Astrocyte (in vitro differentiated cells and primary cell): Measurements from ENCODE around the gene ADAP1. TPM values are rescaled to one million over a fixed set of nuclear protein-coding genes. Genes with fewer than 3 reads are reported as not detected.

Experiments used
- DNase-seq: peaks from one replicate; pipeline ENCODE4 v3.0.0-alpha.2; 2010; ENCODE audit warnings: low read depth
- FAIRE-seq: peaks from 2 replicates; lab custom pipeline; 2011; peaks lifted over from hg19 to GRCh38; lab: Jason Lieb, UNC
- H2AFZ ChIP-seq: 2 replicates; pipeline ENCODE4 v1.6.0; 2012; ENCODE audit warnings: low read depth, low read length, inconsistent platforms
- H3K27ac ChIP-seq: 2 replicates; pipeline ENCODE4 v1.5.1; 2011; ENCODE audit warnings: low read depth, low read length, inconsistent platforms
- H3K27me3 ChIP-seq: 2 replicates; pipeline ENCODE4 v1.6.0; 2011; ENCODE audit warnings: low read length, inconsistent platforms; ENCODE audit not compliant: insufficient read depth
- H3K36me3 ChIP-seq: 2 replicates; pipeline ENCODE4 v1.5.1; 2011; ENCODE audit warnings: low read length, inconsistent platforms; ENCODE audit not compliant: insufficient read depth
- H3K4me1 ChIP-seq: 2 replicates; pipeline ENCODE4 v1.5.1; 2011; ENCODE audit warnings: low read length, inconsistent platforms; ENCODE audit not compliant: insufficient read depth
- H3K4me2 ChIP-seq: 2 replicates; pipeline ENCODE4 v1.6.0; 2012; ENCODE audit warnings: low read length, inconsistent platforms
- H3K4me3 ChIP-seq: 2 replicates; pipeline ENCODE4 v1.5.1; 2011; ENCODE audit warnings: low read depth, mild to moderate bottlenecking, low read length, inconsistent platforms; ENCODE audit not compliant: insufficient read depth
- H3K79me2 ChIP-seq: 2 replicates; pipeline ENCODE4 v1.6.0; 2012; ENCODE audit warnings: mild to moderate bottlenecking, low read length, inconsistent platforms; ENCODE audit not compliant: insufficient read depth
- H3K9ac ChIP-seq: 2 replicates; pipeline ENCODE4 v1.6.0; 2012; ENCODE audit warnings: mild to moderate bottlenecking, low read length, inconsistent platforms
- H3K9me3 ChIP-seq: 2 replicates; pipeline ENCODE4 v1.5.1; 2012; ENCODE audit warnings: low read depth, mild to moderate bottlenecking, low read length, inconsistent platforms; ENCODE audit not compliant: insufficient read depth
- H4K20me1 ChIP-seq: 2 replicates; pipeline ENCODE4 v1.6.0; 2012; ENCODE audit warnings: low read length, inconsistent platforms; ENCODE audit not compliant: insufficient read depth
- H3K27ac Mint-ChIP-seq: one replicate; pipeline ENCODE4 v1.8.0; 2021; ENCODE audit warnings: mild to moderate bottlenecking, mixed read lengths; ENCODE audit not compliant: unreplicated experiment
- H3K27me3 Mint-ChIP-seq: one replicate; pipeline ENCODE4 v1.8.0; 2021; ENCODE audit warnings: low read depth, mixed read lengths; ENCODE audit not compliant: unreplicated experiment
- H3K36me3 Mint-ChIP-seq: one replicate; pipeline ENCODE4 v1.8.0; 2021; ENCODE audit warnings: low read depth, mixed read lengths; ENCODE audit not compliant: unreplicated experiment
- H3K4me1 Mint-ChIP-seq: one replicate; pipeline ENCODE4 v1.8.0; 2021; ENCODE audit warnings: low read depth, mixed read lengths; ENCODE audit not compliant: unreplicated experiment
- H3K4me3 Mint-ChIP-seq: one replicate; pipeline ENCODE4 v1.8.0; 2021; ENCODE audit warnings: mild to moderate bottlenecking, moderate library complexity, mixed read lengths; ENCODE audit not compliant: unreplicated experiment
- H3K9me3 Mint-ChIP-seq: one replicate; pipeline ENCODE4 v1.8.0; 2021; ENCODE audit warnings: mild to moderate bottlenecking, mixed read lengths; ENCODE audit not compliant: unreplicated experiment
- CTCF ChIP-seq: IDR thresholded peaks from 2 replicates; pipeline ENCODE4 v1.5.1; 2011; ENCODE audit warnings: low read depth, mild to moderate bottlenecking, inconsistent platforms, low read length, moderate library complexity; ENCODE audit not compliant: insufficient read depth
- EZH2 ChIP-seq: IDR thresholded peaks from 2 replicates; pipeline ENCODE4 v1.6.1; 2012; ENCODE audit warnings: mild to moderate bottlenecking, low read length, inconsistent platforms; ENCODE audit not compliant: insufficient read depth
- total RNA-seq: library from RNA; stranded (reverse); gene quantifications from 2 replicates; pipeline ENCODE4 v1.2.1, GENCODE V29; 2021

Gene ADAP1
- total RNA-seq, 1 donor from 2014 or later = 4.8 TPM

- H2AFZ ChIP-seq = no peak overlapping the region
- H3K9ac ChIP-seq = no peak overlapping the region
- Mint-ChIP-seq H3K9me3 (no peaks in the 10 kb centered on the region), H3K36me3 (no peaks in the 10 kb centered on the region), H3K27me3 (peaks cover 18% of the 10 kb centered on the region), H3K4me1 (no peaks in the 10 kb centered on the region), H3K27ac (no peak overlapping the region), H3K4me3 (no peak overlapping the region)
- H3K79me2 ChIP-seq = no peaks in the 10 kb centered on the region
- peaks cover 10% of the 10 kb centered on the region for H3K27me3 ChIP-seq
- H4K20me1 ChIP-seq = peaks cover 3% of the 10 kb centered on the region
- no peak for DNase-seq
- no peak overlapping the region for H3K27ac ChIP-seq
- H3K4me1 ChIP-seq = peaks cover 5% of the 10 kb centered on the region
- no peaks in the 10 kb centered on the region for H3K36me3 ChIP-seq
- H3K4me2 ChIP-seq = no peak overlapping the region
- TF ChIP-seq EZH2 (no peak), CTCF (no peak)
- H3K9me3 ChIP-seq = no peaks in the 10 kb centered on the region
- no peak overlapping the region for H3K4me3 ChIP-seq
- no peak for FAIRE-seq
Measured at GRCh38 chr7:952548-953441, 1.7 kb downstream of the ADAP1 start.

GRCh38 chr7:951881-952547 is 2.5 kb downstream of the ADAP1 start:
- no peaks in the 10 kb centered on the region for H3K36me3 ChIP-seq
- H2AFZ ChIP-seq = no peak overlapping the region
- H3K27me3 ChIP-seq = peaks cover 10% of the 10 kb centered on the region
- peaks cover 5% of the 10 kb centered on the region for H3K4me1 ChIP-seq
- no peak overlapping the region for H3K4me3 ChIP-seq
- H3K9me3 ChIP-seq = no peaks in the 10 kb centered on the region
- Mint-ChIP-seq H3K27ac (no peak overlapping the region), H3K27me3 (peaks cover 18% of the 10 kb centered on the region), H3K4me3 (no peak overlapping the region), H3K36me3 (no peaks in the 10 kb centered on the region), H3K4me1 (no peaks in the 10 kb centered on the region), H3K9me3 (no peaks in the 10 kb centered on the region)
- TF ChIP-seq CTCF (no peak), EZH2 (no peak)
- H4K20me1 ChIP-seq = peaks cover 3% of the 10 kb centered on the region
- DNase-seq (no peak), FAIRE-seq (no peak)
- no peak overlapping the region for H3K27ac ChIP-seq
- no peaks in the 10 kb centered on the region for H3K79me2 ChIP-seq
- no peak overlapping the region for H3K9ac ChIP-seq
- H3K4me2 ChIP-seq = no peak overlapping the region
